Measurements from ENCODE around the gene SPACA6. TPM values are rescaled to one million over a fixed set of nuclear protein-coding genes. Genes with fewer than 3 reads are reported as not detected.

Gene SPACA6
- total RNA-seq, 2 experiments from 2014 or later, result 1.2 to 2.2 TPM

- no peaks in the 10 kb centered on the region for H3K9me3 Mint-ChIP-seq (ENCODE audit: insufficient read depth)
- ChIA-PET CTCF (no interaction called here), POLR2A (no interaction called here)
Observed at GRCh38 chr19:51699170-51699569, 6.0 kb downstream of the SPACA6 start.

GRCh38 chr19:51701468-51702100 is 8.5 kb downstream of the SPACA6 start:
- Mint-ChIP-seq H3K27me3 (ENCODE audit: low read depth) (peaks cover 7% of the 10 kb centered on the region), H3K4me3 (no peak overlapping the region), H3K36me3 (ENCODE audit: low read depth) (peaks cover 19% of the 10 kb centered on the region), H3K27ac (no peak overlapping the region), H3K4me1 (ENCODE audit: low read depth) (peaks cover 26% of the 10 kb centered on the region), H3K9me3 (ENCODE audit: insufficient read depth) (no peaks in the 10 kb centered on the region)
- ChIA-PET CTCF (interaction anchor here (1.7 kb wide), 1 partner anchor 45 kb away, joined by 4 read pairs; no protein-coding TSS in a partner anchor), POLR2A (no interaction called here)
- DNase-seq (no peak), ATAC-seq (no peak)

More at GRCh38 chr19:51699170-51699569, 6.0 kb downstream of the SPACA6 start:
- Mint-ChIP-seq H3K27me3 (ENCODE audit: low read depth) (peaks cover 7% of the 10 kb centered on the region), H3K36me3 (ENCODE audit: low read depth) (peaks cover 3% of the 10 kb centered on the region), H3K4me3 (no peak overlapping the region), H3K27ac (no peak overlapping the region), H3K4me1 (ENCODE audit: low read depth) (peaks cover 15% of the 10 kb centered on the region)
- no peak for DNase-seq
- ATAC-seq, result no peak

- Mint-ChIP-seq H3K4me3 (peak overlapping the region; percentile 14), H3K4me1 (ENCODE audit: low read depth) (peaks cover 26% of the 10 kb centered on the region), H3K36me3 (ENCODE audit: low read depth) (peaks cover 21% of the 10 kb centered on the region), H3K9me3 (ENCODE audit: insufficient read depth) (no peaks in the 10 kb centered on the region), H3K27ac (no peak overlapping the region), H3K27me3 (ENCODE audit: low read depth) (peaks cover 7% of the 10 kb centered on the region)
- ATAC-seq (no peak), DNase-seq (peak; percentile 41)
- POLR2A ChIA-PET, result no interaction called here
- CTCF ChIA-PET, result no interaction called here
Observed at GRCh38 chr19:51702103-51702824, 9.1 kb downstream of the SPACA6 start.

GRCh38 chr19:51702825-51703574 is 9.9 kb downstream of the SPACA6 start:
- Mint-ChIP-seq H3K27ac (peak overlapping the region; percentile 40), H3K36me3 (ENCODE audit: low read depth) (peaks cover 21% of the 10 kb centered on the region), H3K4me1 (ENCODE audit: low read depth) (peaks cover 26% of the 10 kb centered on the region), H3K27me3 (ENCODE audit: low read depth) (peaks cover 7% of the 10 kb centered on the region), H3K4me3 (peak overlapping the region; percentile 90), H3K9me3 (ENCODE audit: insufficient read depth) (no peaks in the 10 kb centered on the region)
- DNase-seq (no peak), ATAC-seq (no peak)
- ChIA-PET POLR2A (no interaction called here), CTCF (interaction anchor here (1.0 to 1.9 kb wide), 3 partner anchors 41 to 95 kb away, joined by 3 to 10 read pairs (median 7); no protein-coding TSS in a partner anchor)

- Mint-ChIP-seq H3K9me3 (ENCODE audit: insufficient read depth) (no peaks in the 10 kb centered on the region), H3K4me1 (ENCODE audit: low read depth) (peaks cover 26% of the 10 kb centered on the region), H3K36me3 (ENCODE audit: low read depth) (peaks cover 21% of the 10 kb centered on the region), H3K27me3 (ENCODE audit: low read depth) (peaks cover 7% of the 10 kb centered on the region), H3K4me3 (peak overlapping the region; percentile 90), H3K27ac (peak overlapping the region; percentile 86)
- ATAC-seq (peak; percentile 96), DNase-seq (peak; percentile 97)
- POLR2A ChIA-PET, result interaction anchor here (0.9 to 1.2 kb wide), 3 partner anchors 11 to 485 kb away, joined by 3 to 4 read pairs (median 3); partner anchors contain the start of genes PPP2R1A and SPACA6
- CTCF ChIA-PET, result interaction anchor here (0.9 to 1.9 kb wide), 6 partner anchors 14 to 95 kb away, joined by 3 to 10 read pairs (median 3); no protein-coding TSS in a partner anchor
Observed at GRCh38 chr19:51703575-51704515, 10.7 kb downstream of the SPACA6 start.

- POLR2A ChIA-PET, result interaction anchor here (0.9 to 1.2 kb wide), 3 partner anchors 11 to 485 kb away, joined by 3 to 4 read pairs (median 3); partner anchors contain the start of genes PPP2R1A and SPACA6
- Mint-ChIP-seq H3K9me3 (ENCODE audit: insufficient read depth) (no peaks in the 10 kb centered on the region), H3K36me3 (ENCODE audit: low read depth) (peaks cover 21% of the 10 kb centered on the region), H3K4me3 (peak overlapping the region; percentile 90), H3K4me1 (ENCODE audit: low read depth) (peaks cover 26% of the 10 kb centered on the region), H3K27me3 (ENCODE audit: low read depth) (peaks cover 9% of the 10 kb centered on the region), H3K27ac (peak overlapping the region; percentile 86)
- DNase-seq, result no peak
- CTCF ChIA-PET, result interaction anchor here (1.0 to 1.9 kb wide), 4 partner anchors 14 to 48 kb away, joined by 3 to 10 read pairs (median 5); no protein-coding TSS in a partner anchor
- ATAC-seq, result no peak
Observed at GRCh38 chr19:51704626-51705025, 11.5 kb downstream of the SPACA6 start.

- DNase-seq (no peak), ATAC-seq (no peak)
- ChIA-PET POLR2A (interaction anchor here (0.6 kb wide), 1 partner anchor 1658 kb away, joined by 3 read pairs; no protein-coding TSS in a partner anchor), CTCF (no interaction called here)
- Mint-ChIP-seq H3K36me3 (ENCODE audit: low read depth) (peaks cover 21% of the 10 kb centered on the region), H3K4me1 (ENCODE audit: low read depth) (peaks cover 26% of the 10 kb centered on the region), H3K9me3 (ENCODE audit: insufficient read depth) (no peaks in the 10 kb centered on the region), H3K27me3 (ENCODE audit: low read depth) (peaks cover 20% of the 10 kb centered on the region), H3K27ac (no peak overlapping the region), H3K4me3 (peak overlapping the region; percentile 4)
Observed at GRCh38 chr19:51706296-51706695, 13.2 kb downstream of the SPACA6 start.

GRCh38 chr19:51706885-51707284 is 13.8 kb downstream of the SPACA6 start:
- Mint-ChIP-seq H3K4me1 (ENCODE audit: low read depth) (peaks cover 26% of the 10 kb centered on the region), H3K27ac (no peak overlapping the region), H3K9me3 (ENCODE audit: insufficient read depth) (no peaks in the 10 kb centered on the region), H3K27me3 (ENCODE audit: low read depth) (peaks cover 24% of the 10 kb centered on the region), H3K4me3 (no peak overlapping the region), H3K36me3 (ENCODE audit: low read depth) (peaks cover 21% of the 10 kb centered on the region)
- ATAC-seq (no peak), DNase-seq (no peak)
- POLR2A ChIA-PET, result interaction anchor here (0.6 kb wide), 1 partner anchor 1658 kb away, joined by 3 read pairs; no protein-coding TSS in a partner anchor
- CTCF ChIA-PET, result no interaction called here

GRCh38 chr19:51708811-51709210 is 15.7 kb downstream of the SPACA6 start:
- ChIA-PET POLR2A (no interaction called here), CTCF (no interaction called here)
- Mint-ChIP-seq H3K4me3 (no peak overlapping the region), H3K27me3 (ENCODE audit: low read depth) (peaks cover 17% of the 10 kb centered on the region), H3K4me1 (ENCODE audit: low read depth) (peaks cover 14% of the 10 kb centered on the region), H3K27ac (no peak overlapping the region), H3K36me3 (ENCODE audit: low read depth) (peaks cover 18% of the 10 kb centered on the region), H3K9me3 (ENCODE audit: insufficient read depth) (no peaks in the 10 kb centered on the region)
- ATAC-seq (no peak), DNase-seq (no peak)

GRCh38 chr19:51709575-51709974 is 16.4 kb downstream of the SPACA6 start:
- DNase-seq (no peak), ATAC-seq (no peak)
- H3K9me3 Mint-ChIP-seq (ENCODE audit: insufficient read depth), result no peaks in the 10 kb centered on the region
- H3K27me3 Mint-ChIP-seq (ENCODE audit: low read depth), result peaks cover 17% of the 10 kb centered on the region
- H3K4me1 Mint-ChIP-seq (ENCODE audit: low read depth), result peaks cover 8% of the 10 kb centered on the region
- H3K36me3 Mint-ChIP-seq (ENCODE audit: low read depth), result peaks cover 15% of the 10 kb centered on the region
- POLR2A ChIA-PET, result no interaction called here
- no peak overlapping the region for H3K4me3 Mint-ChIP-seq
- CTCF ChIA-PET, result no interaction called here
- H3K27ac Mint-ChIP-seq, result no peak overlapping the region

GRCh38 chr19:51710163-51710562 is 17.0 kb downstream of the SPACA6 start:
- no peak overlapping the region for H3K27ac Mint-ChIP-seq
- H3K36me3 Mint-ChIP-seq (ENCODE audit: low read depth), result peaks cover 12% of the 10 kb centered on the region
- H3K4me1 Mint-ChIP-seq (ENCODE audit: low read depth), result peaks cover 3% of the 10 kb centered on the region
- ATAC-seq (no peak), DNase-seq (no peak)
- no peaks in the 10 kb centered on the region for H3K9me3 Mint-ChIP-seq (ENCODE audit: insufficient read depth)
- no peak overlapping the region for H3K4me3 Mint-ChIP-seq
- CTCF ChIA-PET, result no interaction called here
- POLR2A ChIA-PET, result no interaction called here
- peaks cover 17% of the 10 kb centered on the region for H3K27me3 Mint-ChIP-seq (ENCODE audit: low read depth)
